K562 (cell line): ENCODE measurements around the gene LRRC41. TPM values are rescaled to one million over a fixed set of nuclear protein-coding genes. Genes with fewer than 3 reads are reported as not detected.
A peak's percentile ranks its signal among the peaks of the same experiment; 100 is the strongest.
"Not testable (repeated sequence)": the region's sequence is repeated elsewhere in the genome, so short reads cannot be mapped to it uniquely, and the experiment has no call there.

Experiments used
- ATAC-seq: fragments of 200-7000 bp; cut with Tn5 transposase; 3 replicates; pipeline ENCODE4 v1.9.1; 2020; ENCODE audit warnings: moderate library complexity
- BruUV-seq: library from RNA; stranded (reverse); fragments of 400-500 nt; replicated peaks from 2 replicates; lab custom pipeline; 2021; lab: Mats Ljungman, UMichigan
- CTCF ChIA-PET: fragments of 300-600 bp; formaldehyde crosslinking; extraction: SDS; loops from one replicate; lab custom pipeline; 2021; ENCODE audit warnings: low intra/inter-chr PET ratio; lab: Yijun Ruan, JAX
- POLR2A ChIA-PET: fragments of 300-600, 350-650 bp; sonication (Branson Sonifier 250); formaldehyde crosslinking; extraction: SDS; loops from one replicate; lab custom pipeline; 2021; ENCODE audit warnings: antibody characterized with exemption, inconsistent platforms; lab: Yijun Ruan, JAX
- DNase-seq, 4 experiments: peaks; one replicate each; pipeline versions ENCODE4 v3.0.0 to v3.0.0-alpha.2; 2011 to 2018; ENCODE audit warnings: low spot score in 3 of 4, mixed read lengths in 3 of 4; ENCODE audit errors: extremely low read depth in 1 of 4
- FAIRE-seq: peaks from 2 replicates; lab custom pipeline; 2011; peaks lifted over from hg19 to GRCh38; lab: Jason Lieb, UNC
- H2AFZ ChIP-seq: 2 replicates; pipeline ENCODE4 v1.6.0; 2011; ENCODE audit warnings: low read depth, low read length, control low read depth, inconsistent platforms
- H3K27ac ChIP-seq: fragments of 200-600 bp; 3 replicates; pipeline ENCODE4 v1.8.0; 2011; ENCODE audit warnings: low read depth, mild to moderate bottlenecking, control low read depth, inconsistent platforms, low read length, moderate library complexity, mixed read lengths; ENCODE audit errors: extremely low read depth
- H3K27me3 ChIP-seq, 2 experiments: fragments of 300-600 bp in 1 of 2; 2 replicates in 1 of 2; 3 replicates in 1 of 2; pipeline versions ENCODE4 v1.6.0 to v1.8.0; 2011; ENCODE audit warnings: inconsistent platforms in 2 of 2, low read length in 2 of 2, mild to moderate bottlenecking in 1 of 2, mixed read lengths in 1 of 2, moderate library complexity in 1 of 2; ENCODE audit not compliant: control insufficient read depth in 2 of 2, insufficient read depth in 2 of 2
- H3K36me3 ChIP-seq: fragments of 300-600 bp; 3 replicates; pipeline ENCODE4 v1.8.0; 2011; ENCODE audit warnings: mild to moderate bottlenecking, low read length, inconsistent platforms; ENCODE audit not compliant: control insufficient read depth, insufficient read depth
- H3K4me1 ChIP-seq, 2 experiments: fragments of 200-600 bp in 1 of 2; replicated peaks in 1 of 2; 2 replicates in 1 of 2; 3 replicates in 1 of 2; pipeline versions ENCODE4 v1.5.1 to v1.8.0; 2011; ENCODE audit warnings: inconsistent platforms in 2 of 2, low read length in 2 of 2, mild to moderate bottlenecking in 1 of 2, mixed read lengths in 1 of 2, moderate library complexity in 1 of 2; ENCODE audit not compliant: control insufficient read depth in 2 of 2, insufficient read depth in 2 of 2
- H3K4me2 ChIP-seq: 2 replicates; pipeline ENCODE4 v1.6.1; 2011; ENCODE audit warnings: low read length, control low read depth, inconsistent platforms, mixed read lengths; ENCODE audit not compliant: insufficient read depth
- H3K4me3 ChIP-seq: fragments of 200-600 bp; sonication (generic), shearing (Covaris generic); 2 replicates; pipeline ENCODE4 v1.5.1; 2016; ENCODE audit warnings: control low read depth, inconsistent platforms
- H3K79me2 ChIP-seq: fragments of 200-600 bp; 3 replicates; pipeline ENCODE4 v1.8.0; 2011; ENCODE audit warnings: low read length, inconsistent platforms; ENCODE audit not compliant: control insufficient read depth, insufficient read depth
- H3K9ac ChIP-seq, 2 experiments: 2 replicates each; pipeline versions ENCODE4 v1.6.0 to v1.6.1; 2011; ENCODE audit warnings: low read depth in 2 of 2, low read length in 2 of 2, control low read depth in 1 of 2, inconsistent platforms in 1 of 2, mild to moderate bottlenecking in 1 of 2, mixed read lengths in 1 of 2; ENCODE audit not compliant: insufficient read depth in 1 of 2
- H3K9me1 ChIP-seq: one replicate; pipeline ENCODE4 v1.6.0; 2011; ENCODE audit warnings: inconsistent platforms, mild to moderate bottlenecking, low read length, moderate library complexity; ENCODE audit not compliant: control insufficient read depth, insufficient read depth
- H3K9me3 ChIP-seq: replicated peaks from 2 replicates; pipeline ENCODE4 v1.5.1; 2011; ENCODE audit warnings: low read depth, low read length, inconsistent platforms; ENCODE audit not compliant: control insufficient read depth, insufficient read depth
- H4K20me1 ChIP-seq: replicated peaks from 2 replicates; pipeline ENCODE4 v1.6.1; 2011; ENCODE audit warnings: low read length, inconsistent platforms, mixed read lengths; ENCODE audit not compliant: control insufficient read depth, insufficient read depth
- WGBS: fragments of 100-300 bp; shearing (Covaris generic); methylation state at CpG from one replicate; pipeline ENCODE4 v1.1.6; 2016; ENCODE audit warnings: low coverage, mixed read lengths; ENCODE audit not compliant: insufficient coverage; ENCODE audit errors: missing lambda C conversion rate; 5-methylcytosine and 5-hydroxymethylcytosine counted together
- in situ Hi-C: fragments of 300-500 bp; cut with MboI; formaldehyde crosslinking; loops from 4 replicates; pipeline ENCODE4 v1.15.0; 2018; ENCODE audit warnings: inconsistent platforms, mixed read lengths
- intact Hi-C: fragments of 100-400 bp; cut with micrococcal nuclease; formaldehyde crosslinking; loops from 2 replicates; pipeline ENCODE4 v1.14.2; 2022
- polyA plus RNA-seq, 8 experiments: library from polyadenylated mRNA; depleted of rRNA in 4 of 8; stranded (reverse) in 5 of 8; unstranded in 3 of 8; fragments of >200 nt; fragmentation: Nextera tagmentation in 2 of 8; fragmentation: Illumina TruSeq in 1 of 8; extraction: Ambion mirVana in 2 of 8; extraction: Trizol in 1 of 8; gene quantifications; 2 replicates each; pipeline versions ENCODE4 v1.2.1 to v1.2.3, GENCODE V29; 2011 to 2014; ENCODE audit warnings: inconsistent platforms in 1 of 8, missing spikeins in 1 of 8
- total RNA-seq, 7 experiments: library from RNA; depleted of rRNA in 6 of 7; stranded (reverse); fragments of >200 nt in 6 of 7; fragmentation: Illumina TruSeq in 2 of 7; extraction: Trizol in 2 of 7; gene quantifications; 2 replicates each; pipeline versions ENCODE4 v1.2.1 to v1.2.3, GENCODE V29; 2011 to 2021; ENCODE audit warnings: low replicate concordance in 1 of 7
- TF ChIP-seq, protein P1 (sequence below): fragments of 450-650 bp; IDR thresholded peaks from 2 replicates; pipeline ENCODE4 v1.6.1; 2018; ENCODE audit not compliant: partially characterized antibody

The LRRC41 gene
- total and polyA plus RNA-seq, 9 of the 15 experiments (the other 6 are each of a cell fraction or from before 2014, with no cell fraction given), result 10.5 to 64.7 (median 44.2) TPM

DNA sequence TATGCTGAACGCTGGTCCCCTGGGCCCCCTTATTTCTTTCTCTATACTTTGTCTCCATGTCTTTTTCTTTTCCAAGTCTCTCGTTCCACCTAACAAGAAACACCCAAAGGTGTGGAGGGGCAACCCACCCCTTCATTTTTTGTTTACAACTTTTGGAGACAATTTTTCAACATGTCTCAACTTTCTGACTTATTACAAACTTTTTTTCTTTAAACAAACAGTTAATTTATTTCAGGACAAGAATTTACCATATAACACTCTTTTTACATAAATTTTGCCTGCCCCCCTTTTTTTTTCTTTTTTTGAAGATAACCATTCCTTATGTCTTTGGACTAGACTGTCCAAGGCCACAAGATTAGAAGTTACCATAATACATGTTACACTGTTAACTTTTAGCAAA, 27.0 kb upstream of the LRRC41 start:
- H3K79me2 ChIP-seq, FAIRE-seq, in situ Hi-C loops, H3K9me1 ChIP-seq, H3K27me3 ChIP-seq, POLR2A ChIA-PET, BruUV-seq, H3K9ac ChIP-seq, H3K4me2 ChIP-seq, H3K9me3 ChIP-seq, H3K4me1 ChIP-seq, H3K4me3 ChIP-seq, DNase-seq, H3K27ac ChIP-seq, ATAC-seq, H3K36me3 ChIP-seq, H4K20me1 ChIP-seq, CTCF ChIA-PET, H2AFZ ChIP-seq: not testable (repeated sequence)
- intact Hi-C loops, result loop anchor here (5.0 kb wide), 1 partner anchor 77 kb away; no protein-coding TSS in a partner anchor
- TF ChIP-seq, protein P1, sequence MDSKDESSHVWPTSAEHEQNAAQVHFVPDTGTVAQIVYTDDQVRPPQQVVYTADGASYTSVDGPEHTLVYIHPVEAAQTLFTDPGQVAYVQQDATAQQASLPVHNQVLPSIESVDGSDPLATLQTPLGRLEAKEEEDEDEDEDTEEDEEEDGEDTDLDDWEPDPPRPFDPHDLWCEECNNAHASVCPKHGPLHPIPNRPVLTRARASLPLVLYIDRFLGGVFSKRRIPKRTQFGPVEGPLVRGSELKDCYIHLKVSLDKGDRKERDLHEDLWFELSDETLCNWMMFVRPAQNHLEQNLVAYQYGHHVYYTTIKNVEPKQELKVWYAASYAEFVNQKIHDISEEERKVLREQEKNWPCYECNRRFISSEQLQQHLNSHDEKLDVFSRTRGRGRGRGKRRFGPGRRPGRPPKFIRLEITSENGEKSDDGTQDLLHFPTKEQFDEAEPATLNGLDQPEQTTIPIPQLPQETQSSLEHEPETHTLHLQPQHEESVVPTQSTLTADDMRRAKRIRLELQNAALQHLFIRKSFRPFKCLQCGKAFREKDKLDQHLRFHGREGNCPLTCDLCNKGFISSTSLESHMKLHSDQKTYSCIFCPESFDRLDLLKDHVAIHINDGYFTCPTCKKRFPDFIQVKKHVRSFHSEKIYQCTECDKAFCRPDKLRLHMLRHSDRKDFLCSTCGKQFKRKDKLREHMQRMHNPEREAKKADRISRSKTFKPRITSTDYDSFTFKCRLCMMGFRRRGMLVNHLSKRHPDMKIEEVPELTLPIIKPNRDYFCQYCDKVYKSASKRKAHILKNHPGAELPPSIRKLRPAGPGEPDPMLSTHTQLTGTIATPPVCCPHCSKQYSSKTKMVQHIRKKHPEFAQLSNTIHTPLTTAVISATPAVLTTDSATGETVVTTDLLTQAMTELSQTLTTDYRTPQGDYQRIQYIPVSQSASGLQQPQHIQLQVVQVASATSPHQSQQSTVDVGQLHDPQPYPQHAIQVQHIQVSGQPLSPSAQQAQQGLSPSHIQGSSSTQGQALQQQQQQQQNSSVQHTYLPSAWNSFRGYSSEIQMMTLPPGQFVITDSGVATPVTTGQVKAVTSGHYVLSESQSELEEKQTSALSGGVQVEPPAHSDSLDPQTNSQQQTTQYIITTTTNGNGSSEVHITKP, result peak; percentile 67
- 62% methylated on average over 2 of the region's 2 CpGs for WGBS

DNA sequence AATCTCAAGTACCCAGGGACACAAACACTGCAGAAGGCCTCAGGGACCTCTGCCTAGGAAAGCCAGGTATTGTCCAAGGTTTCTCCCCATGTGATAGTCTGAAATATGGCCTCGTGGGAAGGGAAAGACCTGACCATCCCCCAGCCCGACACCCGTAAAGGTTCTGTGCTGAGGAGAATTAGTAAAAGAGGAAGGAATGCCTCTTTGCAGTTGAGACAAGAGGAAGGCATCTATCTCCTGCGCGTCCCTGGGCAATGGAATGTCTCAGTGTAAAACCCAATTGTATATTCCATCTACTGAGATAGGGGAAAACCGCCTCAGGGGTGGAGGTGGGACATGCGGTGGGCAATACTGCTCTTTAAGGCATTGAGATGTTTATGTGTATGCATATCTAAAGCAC, 26.4 kb upstream of the LRRC41 start:
- H3K9me3 ChIP-seq, H3K27ac ChIP-seq, H3K4me2 ChIP-seq, H3K36me3 ChIP-seq, POLR2A ChIA-PET, H4K20me1 ChIP-seq, H3K79me2 ChIP-seq, CTCF ChIA-PET, H3K9me1 ChIP-seq, H3K4me3 ChIP-seq, H3K27me3 ChIP-seq, ATAC-seq, DNase-seq, H3K4me1 ChIP-seq, H2AFZ ChIP-seq, in situ Hi-C loops, BruUV-seq, H3K9ac ChIP-seq, FAIRE-seq: not testable (repeated sequence)
- intact Hi-C loops, result loop anchor here (5.0 kb wide), 1 partner anchor 77 kb away; no protein-coding TSS in a partner anchor
- 24% methylated on average over 5 of the region's 7 CpGs for WGBS

DNA sequence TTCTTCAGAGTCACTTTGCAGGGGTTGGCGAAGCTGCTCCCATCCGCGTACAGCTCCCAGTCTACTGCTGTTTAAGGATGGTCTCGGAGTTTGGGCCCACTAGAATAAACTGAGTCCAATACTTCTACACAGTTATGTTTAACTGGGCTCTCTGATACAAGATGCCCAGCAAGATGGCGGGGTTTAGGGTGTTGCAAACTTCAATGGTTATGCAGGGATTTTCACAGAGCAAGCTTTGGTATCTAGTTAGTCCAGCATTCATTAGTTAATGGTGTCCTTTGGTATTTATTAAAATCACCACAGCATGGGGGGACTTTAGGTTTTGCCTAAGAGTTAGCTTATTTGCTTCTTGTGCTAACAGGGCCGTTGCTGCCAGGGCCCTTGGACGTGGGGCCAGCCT, 24.8 kb upstream of the LRRC41 start:
- FAIRE-seq, BruUV-seq, in situ Hi-C loops, H3K36me3 ChIP-seq, H3K4me3 ChIP-seq, H3K4me1 ChIP-seq, H2AFZ ChIP-seq, H3K79me2 ChIP-seq, ATAC-seq, H4K20me1 ChIP-seq, intact Hi-C loops, H3K9ac ChIP-seq, DNase-seq, H3K9me1 ChIP-seq, H3K27ac ChIP-seq, H3K4me2 ChIP-seq, H3K9me3 ChIP-seq, H3K27me3 ChIP-seq: not testable (repeated sequence)
- ChIA-PET POLR2A (interaction anchor here (0.7 to 2.4 kb wide), 5 partner anchors 10 to 25 kb away, joined by 3 to 12 read pairs (median 6); no protein-coding TSS in a partner anchor), CTCF (interaction anchor here (0.6 kb wide), 1 partner anchor 13 kb away, joined by 3 read pairs; no protein-coding TSS in a partner anchor)
- WGBS, result 71% methylated on average over 7 of the region's 7 CpGs
